ENCODE measurements around the gene TMTC1. TPM values are rescaled to one million over a fixed set of nuclear protein-coding genes. Genes with fewer than 3 reads are reported as not detected.

TMTC1 gene
- total and polyA plus RNA-seq, 12 donors, result 5.1 to 82.2 (median 41.8) TPM

DNA sequence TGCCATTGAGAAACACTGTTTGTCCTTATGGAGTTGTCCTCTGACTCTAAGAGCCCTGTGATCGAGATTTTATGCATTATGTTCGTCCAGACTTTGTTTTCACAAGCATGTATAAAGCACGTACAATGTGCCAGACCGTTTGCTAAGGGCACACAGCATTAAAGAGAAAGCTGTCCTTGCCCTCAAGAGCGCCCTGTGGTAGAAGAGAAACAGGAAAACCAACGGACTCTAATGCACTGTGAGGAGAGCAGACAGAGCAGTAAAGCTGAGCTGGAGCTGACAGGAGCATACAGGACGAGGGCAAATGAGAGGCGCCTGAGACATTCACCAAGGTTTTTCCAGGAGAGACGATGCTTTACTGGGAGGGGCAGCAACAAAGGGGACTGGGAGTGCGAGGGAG, 220.1 kb downstream of the TMTC1 start:
- Histone ChIP-seq H3K36me3 (replicated peaks in 1 of 2) (no peaks in the 10 kb centered on the region), H3K27me3 (no peaks in the 10 kb centered on the region), H3K27ac (peak overlapping the region in 4 of 5 donors; percentile 38 to 89 (median 72)), H3K4me3 (peak overlapping the region in 1 of 4 donors; percentile 17), H3K4me1 (replicated peaks in 1 of 2) (peaks cover 19 to 52% of the 10 kb centered on the region in 2 donors), H3K9me3 (replicated peaks in 1 of 3) (no peaks in the 10 kb centered on the region)
- no peak for TF ChIP-seq POLR2A (IDR thresholded peaks at IDR 0.05)
- TF ChIP-seq, protein P1, sequence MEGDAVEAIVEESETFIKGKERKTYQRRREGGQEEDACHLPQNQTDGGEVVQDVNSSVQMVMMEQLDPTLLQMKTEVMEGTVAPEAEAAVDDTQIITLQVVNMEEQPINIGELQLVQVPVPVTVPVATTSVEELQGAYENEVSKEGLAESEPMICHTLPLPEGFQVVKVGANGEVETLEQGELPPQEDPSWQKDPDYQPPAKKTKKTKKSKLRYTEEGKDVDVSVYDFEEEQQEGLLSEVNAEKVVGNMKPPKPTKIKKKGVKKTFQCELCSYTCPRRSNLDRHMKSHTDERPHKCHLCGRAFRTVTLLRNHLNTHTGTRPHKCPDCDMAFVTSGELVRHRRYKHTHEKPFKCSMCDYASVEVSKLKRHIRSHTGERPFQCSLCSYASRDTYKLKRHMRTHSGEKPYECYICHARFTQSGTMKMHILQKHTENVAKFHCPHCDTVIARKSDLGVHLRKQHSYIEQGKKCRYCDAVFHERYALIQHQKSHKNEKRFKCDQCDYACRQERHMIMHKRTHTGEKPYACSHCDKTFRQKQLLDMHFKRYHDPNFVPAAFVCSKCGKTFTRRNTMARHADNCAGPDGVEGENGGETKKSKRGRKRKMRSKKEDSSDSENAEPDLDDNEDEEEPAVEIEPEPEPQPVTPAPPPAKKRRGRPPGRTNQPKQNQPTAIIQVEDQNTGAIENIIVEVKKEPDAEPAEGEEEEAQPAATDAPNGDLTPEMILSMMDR (IDR thresholded peaks at IDR 0.05), result no peak
- 19 to 24% (median 20%) methylated on average over 10 of the region's 10 CpGs for WGBS, 4 donors
- intact Hi-C loops (cut with DNase I), result no loop called here
- peak in 4 of 7 donors; percentile 10 to 56 (median 22) for DNase-seq

DNA sequence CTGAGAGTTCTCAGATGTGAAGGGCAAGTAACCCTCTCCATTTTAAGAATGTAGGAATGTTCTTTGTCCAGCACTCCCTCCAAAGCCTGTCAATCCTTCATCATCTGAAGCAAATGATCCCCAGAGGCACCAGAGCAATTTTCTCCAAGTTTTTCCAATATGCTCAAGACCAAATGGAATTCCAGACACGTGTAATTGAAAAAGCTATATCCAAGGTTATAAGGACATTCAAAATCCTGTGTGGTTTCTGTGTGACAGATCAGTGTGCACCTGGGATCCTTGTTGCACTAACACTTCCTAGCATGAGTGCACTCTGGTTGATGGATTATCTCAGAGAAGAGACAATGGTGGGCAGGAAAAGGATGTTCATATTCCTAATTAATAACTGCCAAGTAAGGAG, 220.7 kb downstream of the TMTC1 start:
- WGBS, 4 donors, result 24 to 33% (median 28%) methylated on average over 1 of the region's 1 CpG

DNA sequence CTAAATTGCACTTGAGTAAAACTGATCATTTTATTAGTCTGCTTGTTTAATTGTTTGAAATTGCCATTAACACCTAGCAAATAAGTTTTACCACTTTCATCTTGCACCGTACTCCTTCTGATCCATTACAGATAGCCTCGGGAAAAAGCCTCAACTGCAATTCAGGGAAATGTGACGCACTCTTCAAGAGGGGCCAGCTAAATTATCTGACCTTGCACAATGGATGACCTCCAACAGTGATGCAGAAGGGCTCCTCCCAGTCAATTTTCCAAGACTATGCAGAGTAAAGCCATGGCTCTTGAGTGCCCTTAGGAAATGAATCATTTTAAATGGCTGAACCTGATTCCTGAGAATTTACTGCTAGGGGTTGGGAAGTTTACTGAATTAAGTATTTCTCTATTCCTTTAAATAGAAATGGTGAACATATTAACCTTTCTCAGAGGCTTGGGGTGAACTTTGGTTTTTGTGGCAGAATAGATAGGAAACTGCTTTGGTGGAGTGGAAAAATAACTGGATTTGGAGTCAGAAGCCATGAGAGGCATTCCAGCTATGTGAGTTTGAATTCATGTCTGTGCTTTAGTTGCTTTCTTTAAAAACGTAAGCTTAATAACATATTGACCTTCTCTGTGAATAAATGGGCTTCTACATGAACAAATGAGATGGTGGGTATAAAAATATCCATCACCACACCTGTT, 221.5 kb downstream of the TMTC1 start:
- WGBS, 4 donors, result 8 to 24% (median 24%) methylated on average over 4 of the region's 4 CpGs
- Histone ChIP-seq H3K4me1 (replicated peaks in 1 of 2) (peaks cover 19 to 52% of the 10 kb centered on the region in 2 donors), H3K9me3 (replicated peaks in 1 of 3) (no peaks in the 10 kb centered on the region), H3K36me3 (replicated peaks in 1 of 2) (no peaks in the 10 kb centered on the region), H3K4me3 (no peak overlapping the region), H3K27me3 (no peaks in the 10 kb centered on the region), H3K27ac (peak overlapping the region in 4 of 5 donors; percentile 41 to 89 (median 72))
- intact Hi-C loops (cut with DNase I), result no loop called here
- peak; percentile 58 to 87 (median 79) for DNase-seq
- peak in 1 of 2 donors; percentile 10 for TF ChIP-seq POLR2A (IDR thresholded peaks at IDR 0.05)
- TF ChIP-seq, protein P1 (IDR thresholded peaks at IDR 0.05), result no peak

More for the DNA sequence above, 220.7 kb downstream of the TMTC1 start:
- Histone ChIP-seq H3K4me1 (replicated peaks in 1 of 2) (peaks cover 19 to 52% of the 10 kb centered on the region in 2 donors), H3K36me3 (replicated peaks in 1 of 2) (no peaks in the 10 kb centered on the region), H3K27ac (peak overlapping the region in 4 of 5 donors; percentile 41 to 89 (median 72)), H3K9me3 (replicated peaks in 1 of 3) (no peaks in the 10 kb centered on the region), H3K27me3 (no peaks in the 10 kb centered on the region), H3K4me3 (no peak overlapping the region)
- no peak for DNase-seq
- intact Hi-C loops (cut with DNase I), result no loop called here
- TF ChIP-seq POLR2A (IDR thresholded peaks at IDR 0.05), result no peak
- TF ChIP-seq, protein P1 (IDR thresholded peaks at IDR 0.05), result no peak

DNA sequence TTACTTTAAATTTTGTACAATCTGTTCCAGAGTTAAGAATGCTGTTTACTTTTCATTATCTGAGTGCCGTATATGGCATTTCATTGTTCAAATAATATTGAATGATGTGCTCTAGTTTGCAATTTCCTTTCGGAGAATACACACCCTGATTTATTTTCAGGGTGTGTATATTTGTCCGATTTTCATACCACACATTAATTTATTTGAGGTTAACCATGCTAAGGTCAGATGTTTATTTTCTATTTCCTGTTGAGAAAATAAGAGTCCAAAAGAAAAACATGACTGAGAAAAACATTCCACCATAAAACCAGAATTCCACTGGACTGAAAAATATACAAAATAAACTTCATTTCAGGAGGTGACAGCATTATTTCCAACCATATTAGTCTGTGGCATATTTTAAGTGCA, 222.1 kb downstream of the TMTC1 start:
- H3K36me3 ChIP-seq (replicated peaks in 1 of 2), result no peaks in the 10 kb centered on the region
- H3K9me3 ChIP-seq (replicated peaks in 1 of 3), result no peaks in the 10 kb centered on the region
- H3K4me1 ChIP-seq (replicated peaks in 1 of 2), result peaks cover 19 to 52% of the 10 kb centered on the region in 2 donors
- H3K27ac ChIP-seq, result peak overlapping the region in 4 of 5 donors; percentile 41 to 89 (median 64)
- intact Hi-C loops (cut with DNase I), result no loop called here
- no peak overlapping the region for H3K4me3 ChIP-seq
- TF ChIP-seq, protein P1 (IDR thresholded peaks at IDR 0.05), result no peak
- TF ChIP-seq POLR2A (IDR thresholded peaks at IDR 0.05), result no peak
- no peaks in the 10 kb centered on the region for H3K27me3 ChIP-seq
- 23 to 37% (median 33%) methylated on average over 3 of the region's 3 CpGs for WGBS, 4 donors
- DNase-seq, result no peak
